ENCODE data around the gene PIGO.
A peak's percentile ranks its signal among the peaks of the same experiment; 100 is the strongest.

PIGO gene

GRCh38 chr9:35106343-35106730 lies 9.9 kb upstream of the PIGO start:
- no peak for DNase-seq (ENCODE audit: low spot score)

- DNase-seq (ENCODE audit: low spot score), result no peak
Measured at GRCh38 chr9:35105571-35106342, 9.4 kb upstream of the PIGO start.

- no peak for DNase-seq (ENCODE audit: low spot score)
Measured at GRCh38 chr9:35105126-35105525, 8.7 kb upstream of the PIGO start.

GRCh38 chr9:35104586-35104985 lies 8.2 kb upstream of the PIGO start:
- no peak for DNase-seq (ENCODE audit: low spot score)

GRCh38 chr9:35103660-35104191 lies 7.3 kb upstream of the PIGO start:
- DNase-seq (ENCODE audit: low spot score), result no peak

GRCh38 chr9:35102769-35103659 lies 6.6 kb upstream of the PIGO start, which contains the start of gene STOML2:
Gene STOML2, minus strand, starts transcription at chr9:35103131. Its CDS starts 37 bp downstream, at chr9:35103094.
- DNase-seq (ENCODE audit: low spot score), result peak; percentile 95

GRCh38 chr9:35102465-35102768 lies 6.0 kb upstream of the PIGO start:
- DNase-seq (ENCODE audit: low spot score), result no peak

GRCh38 chr9:35097573-35097972 lies 1.2 kb upstream of the PIGO start:
- DNase-seq (ENCODE audit: low spot score), result no peak

GRCh38 chr9:35091536-35091935 lies 4.9 kb downstream of the PIGO start:
- DNase-seq (ENCODE audit: low spot score), result no peak

- DNase-seq (ENCODE audit: low spot score), result no peak
Measured at GRCh38 chr9:35089434-35089833, 7.0 kb downstream of the PIGO start.

GRCh38 chr9:35085078-35085477 lies 11.3 kb downstream of the PIGO start:
- DNase-seq (ENCODE audit: low spot score), result no peak

- peak; percentile 80 for DNase-seq (ENCODE audit: low spot score)
Measured at GRCh38 chr9:35079426-35080341, 16.7 kb downstream of the PIGO start, which contains the start of gene FANCG. Gene FANCG, minus strand, starts transcription at chr9:35079942. Its CDS starts 418 bp downstream, at chr9:35079524.

GRCh38 chr9:35079041-35079425 lies 17.4 kb downstream of the PIGO start:
- DNase-seq (ENCODE audit: low spot score), result no peak

GRCh38 chr9:35078066-35078465 lies 18.3 kb downstream of the PIGO start:
- DNase-seq (ENCODE audit: low spot score), result no peak

GRCh38 chr9:35076848-35077247 lies 19.5 kb downstream of the PIGO start:
- no peak for DNase-seq (ENCODE audit: low spot score)

- DNase-seq (ENCODE audit: low spot score), result no peak
Measured at GRCh38 chr9:35075358-35075757, 21.0 kb downstream of the PIGO start.

GRCh38 chr9:35074791-35075190 lies 21.6 kb downstream of the PIGO start:
- no peak for DNase-seq (ENCODE audit: low spot score)

- no peak for DNase-seq (ENCODE audit: low spot score)
Measured at GRCh38 chr9:35074141-35074540, 22.2 kb downstream of the PIGO start.

GRCh38 chr9:35073279-35073612 lies 23.1 kb downstream of the PIGO start:
- DNase-seq (ENCODE audit: low spot score), result no peak

- DNase-seq (ENCODE audit: low spot score), result peak; percentile 99
Measured at GRCh38 chr9:35072461-35073278, 23.7 kb downstream of the PIGO start, which contains the start of gene VCP. Gene VCP, minus strand, starts transcription at chr9:35072625. Its CDS starts 272 bp downstream, at chr9:35072353.
